Activated CD8-positive, alpha-beta T cell treated with anti-CD3 and anti-CD28 coated beads, Interleukin-2, amount 10 ng/mL, durations not matched to agents 7 days and 5 days (primary cell): ENCODE data around the gene RFX8. TPM values are rescaled to one million over a fixed set of nuclear protein-coding genes. Genes with fewer than 3 reads are reported as not detected.
"Not testable (repeated sequence)": the region's sequence is repeated elsewhere in the genome, so short reads cannot be mapped to it uniquely, and the experiment has no call there.

Source experiments
- ATAC-seq: fragments of 150-1000 bp; cut with Tn5 transposase; one replicate; pipeline ENCODE4 v1.10.0; 2021; ENCODE audit warnings: moderate library complexity
- CTCF ChIA-PET: fragments of 350-600 bp; sonication (Branson Sonifier 250); formaldehyde crosslinking; loops from one replicate; lab custom pipeline; 2021; ENCODE audit warnings: antibody characterized with exemption; lab: Charles Lee
- POLR2A ChIA-PET: fragments of 350-600 bp; sonication (Branson Sonifier 250); formaldehyde crosslinking; loops from one replicate; lab custom pipeline; 2021; ENCODE audit warnings: antibody characterized with exemption; lab: Charles Lee
- DNase-seq: peaks from one replicate; pipeline ENCODE4 v3.0.0-alpha.2; 2020
- H3K27ac Mint-ChIP-seq: one replicate; pipeline ENCODE4 v1.8.0; 2021; ENCODE audit warnings: mild to moderate bottlenecking, mixed read lengths
- H3K27me3 Mint-ChIP-seq: one replicate; pipeline ENCODE4 v1.8.0; 2021; ENCODE audit warnings: low read depth, mixed read lengths
- H3K36me3 Mint-ChIP-seq: one replicate; pipeline ENCODE4 v1.8.0; 2021; ENCODE audit warnings: low read depth, mixed read lengths
- H3K4me1 Mint-ChIP-seq: one replicate; pipeline ENCODE4 v1.8.0; 2021; ENCODE audit warnings: low read depth, mixed read lengths
- H3K4me3 Mint-ChIP-seq: one replicate; pipeline ENCODE4 v1.8.0; 2021; ENCODE audit warnings: mild to moderate bottlenecking, mixed read lengths
- H3K9me3 Mint-ChIP-seq: one replicate; pipeline ENCODE4 v1.8.0; 2022; ENCODE audit warnings: mixed read lengths; ENCODE audit not compliant: insufficient read depth
- total RNA-seq, 2 experiments: library from RNA; stranded (reverse); gene quantifications; one replicate each; pipeline ENCODE4 v1.2.3, GENCODE V29; 2021

Gene RFX8
- total RNA-seq, 2 experiments from 2014 or later: 2.2 to 2.8 TPM

- Mint-ChIP-seq H3K4me1 (peaks cover 8% of the 10 kb centered on the region), H3K9me3 (no peaks in the 10 kb centered on the region), H3K36me3 (no peaks in the 10 kb centered on the region), H3K27ac (no peak overlapping the region), H3K27me3 (peaks cover 6% of the 10 kb centered on the region), H3K4me3 (no peak overlapping the region)
- ChIA-PET POLR2A (no interaction called here), CTCF (interaction anchor here (1.7 kb wide), 1 partner anchor 13 kb away, joined by 7 read pairs; no protein-coding TSS in a partner anchor)
- ATAC-seq (no peak), DNase-seq (no peak)
Measured at GRCh38 chr2:101355401-101356054, 119.4 kb downstream of the RFX8 start.

GRCh38 chr2:101354420-101355311 lies 120.2 kb downstream of the RFX8 start:
- ChIA-PET POLR2A (interaction anchor here (0.7 kb wide), 1 partner anchor 204 kb away, joined by 3 read pairs; no protein-coding TSS in a partner anchor), CTCF (interaction anchor here (1.7 kb wide), 1 partner anchor 13 kb away, joined by 7 read pairs; no protein-coding TSS in a partner anchor)
- H3K27ac Mint-ChIP-seq: no peak overlapping the region
- H3K4me1 Mint-ChIP-seq: no peaks in the 10 kb centered on the region
- DNase-seq: no peak
- no peak for ATAC-seq
- no peak overlapping the region for H3K4me3 Mint-ChIP-seq
- peaks cover 6% of the 10 kb centered on the region for H3K27me3 Mint-ChIP-seq
- H3K36me3 Mint-ChIP-seq: no peaks in the 10 kb centered on the region
- H3K9me3 Mint-ChIP-seq: no peaks in the 10 kb centered on the region

DNA sequence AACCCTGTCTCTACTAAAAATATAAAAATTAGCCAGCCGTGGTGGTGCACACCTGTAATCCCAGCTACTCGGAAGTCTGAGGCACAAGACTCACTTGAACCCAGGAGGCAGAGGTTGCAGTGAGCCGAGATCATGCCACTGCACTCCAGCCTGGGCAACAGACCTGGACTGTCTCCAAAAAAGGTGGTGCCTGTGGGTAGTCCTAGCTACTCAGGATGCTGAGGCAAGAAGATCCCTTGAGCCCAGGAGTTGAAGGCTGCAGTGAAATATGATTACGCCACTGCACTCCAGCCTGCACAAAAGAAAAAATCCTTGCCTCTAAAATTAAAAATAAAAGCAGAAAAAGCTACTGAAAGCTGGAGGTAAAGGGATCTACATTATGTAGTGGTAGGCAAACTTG lies 122.3 kb downstream of the RFX8 start:
- ATAC-seq, H3K27ac Mint-ChIP-seq, H3K4me1 Mint-ChIP-seq, H3K27me3 Mint-ChIP-seq, H3K9me3 Mint-ChIP-seq, POLR2A ChIA-PET, H3K4me3 Mint-ChIP-seq, DNase-seq, H3K36me3 Mint-ChIP-seq: not testable (repeated sequence)
- CTCF ChIA-PET: interaction anchor here (1.2 kb wide), 1 partner anchor 10 kb away, joined by 5 read pairs; no protein-coding TSS in a partner anchor

DNA sequence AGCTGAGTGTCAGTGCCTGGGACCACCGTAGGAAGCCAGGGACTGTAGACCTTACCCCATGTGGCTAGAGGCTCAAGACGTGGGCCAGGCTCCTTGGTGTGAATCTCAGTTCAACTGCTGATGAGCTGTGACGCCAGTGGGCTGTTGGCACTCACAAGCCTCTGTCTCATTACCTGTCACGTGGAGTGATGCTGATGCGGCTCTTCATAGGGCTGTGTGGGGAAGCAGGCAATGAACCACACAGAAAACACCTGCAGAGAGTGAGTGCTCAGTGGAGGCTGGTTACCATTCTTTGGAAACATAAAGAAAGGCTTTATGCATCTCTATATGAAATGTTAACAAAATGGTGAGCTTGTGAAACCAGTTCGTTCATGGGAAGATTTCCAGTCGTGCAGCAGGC lies 123.7 kb downstream of the RFX8 start:
- no peaks in the 10 kb centered on the region for H3K9me3 Mint-ChIP-seq
- DNase-seq: no peak
- H3K27ac Mint-ChIP-seq: no peak overlapping the region
- H3K27me3 Mint-ChIP-seq: peaks cover 2% of the 10 kb centered on the region
- POLR2A ChIA-PET: no interaction called here
- ATAC-seq: no peak
- H3K4me1 Mint-ChIP-seq: no peaks in the 10 kb centered on the region
- CTCF ChIA-PET: interaction anchor here (2.5 to 2.8 kb wide), 2 partner anchors 9 to 23 kb away, joined by 6 to 16 read pairs; no protein-coding TSS in a partner anchor
- H3K4me3 Mint-ChIP-seq: no peak overlapping the region
- no peaks in the 10 kb centered on the region for H3K36me3 Mint-ChIP-seq

DNA sequence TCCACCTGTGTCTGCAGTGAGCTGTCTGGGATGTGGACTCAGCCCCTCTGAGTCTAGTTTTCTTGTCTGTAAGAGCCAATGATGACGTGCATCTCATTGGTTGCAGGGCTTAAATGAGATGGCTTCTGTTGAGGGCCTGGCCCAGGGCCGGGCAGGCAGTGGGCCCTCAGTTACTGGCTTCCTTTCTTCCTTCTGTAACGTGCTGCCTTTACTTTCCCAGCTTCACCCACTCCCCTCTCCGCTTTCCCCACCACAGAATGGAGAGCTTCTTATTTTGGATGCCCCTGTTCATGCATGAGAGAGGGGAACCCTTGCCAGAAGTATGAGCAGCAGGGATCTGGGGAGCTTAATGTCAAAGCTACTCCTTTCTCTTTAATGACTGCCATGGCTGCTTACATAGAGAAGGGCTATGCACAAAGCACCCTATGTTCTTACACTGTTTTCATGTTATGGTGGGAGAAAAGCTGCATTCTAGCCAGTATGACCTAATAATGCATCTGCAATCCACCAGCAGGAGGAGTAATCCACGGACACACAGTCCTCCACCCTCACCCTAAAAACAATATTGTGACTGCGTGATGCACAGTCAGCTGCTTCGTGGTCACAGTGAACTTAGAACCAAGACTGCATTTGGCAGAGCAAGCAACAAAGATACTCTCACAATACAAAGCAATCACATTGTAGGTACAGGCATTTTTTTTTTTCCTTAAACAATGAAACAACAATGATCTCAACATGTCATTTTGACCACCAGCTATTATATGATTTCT lies 124.8 kb downstream of the RFX8 start:
- CTCF ChIA-PET: interaction anchor here (0.9 to 3.3 kb wide), 10 partner anchors 8 to 496 kb away, joined by 3 to 27 read pairs (median 5); partner anchors contain the start of gene CREG2
- H3K9me3 Mint-ChIP-seq: no peaks in the 10 kb centered on the region
- ATAC-seq: no peak
- H3K4me3 Mint-ChIP-seq: no peak overlapping the region
- no peaks in the 10 kb centered on the region for H3K4me1 Mint-ChIP-seq
- no peak overlapping the region for H3K27ac Mint-ChIP-seq
- POLR2A ChIA-PET: interaction anchor here (1.6 kb wide), 1 partner anchor 41 kb away, joined by 3 read pairs; the partner anchor contains the start of gene RNF149
- H3K27me3 Mint-ChIP-seq: peaks cover 2% of the 10 kb centered on the region
- DNase-seq: no peak
- no peaks in the 10 kb centered on the region for H3K36me3 Mint-ChIP-seq

- Mint-ChIP-seq H3K4me1 (peaks cover 2% of the 10 kb centered on the region), H3K4me3 (no peak overlapping the region), H3K9me3 (no peaks in the 10 kb centered on the region), H3K27me3 (peaks cover 6% of the 10 kb centered on the region), H3K27ac (no peak overlapping the region), H3K36me3 (no peaks in the 10 kb centered on the region)
- POLR2A ChIA-PET: interaction anchor here (0.8 to 1.6 kb wide), 2 partner anchors 10 to 40 kb away, joined by 3 read pairs; partner anchors contain the start of gene RNF149
- CTCF ChIA-PET: interaction anchor here (1.1 to 3.3 kb wide), 5 partner anchors 13 to 125 kb away, joined by 3 to 27 read pairs (median 6); partner anchors contain the start of gene CREG2
- DNase-seq: no peak
- no peak for ATAC-seq
Measured at GRCh38 chr2:101348883-101349282, 126.0 kb downstream of the RFX8 start.

Other genes with a start within 250 kb of the RFX8 start
- 10 to 100 TPM; 64.4 to 64.7 TPM for gene CNOT11, start 222.2 kb downstream of the RFX8 start, total RNA-seq
- gene RNF149, start 166.4 kb downstream of the RFX8 start, total RNA-seq: 10 to 100 TPM; 64.2 to 71.5 TPM
- gene CREG2, start 87.6 kb downstream of the RFX8 start, total RNA-seq: not detected
- gene MAP4K4, start 222.6 kb upstream of the RFX8 start, total RNA-seq: 10 to 100 TPM; 90.2 to 92.2 TPM